HG03558 (cell line): Measurements from ENCODE around the gene SLC25A25.

Experiments
- ATAC-seq: cut with Tn5 transposase; IDR thresholded peaks from one replicate; pipeline ENCODE4 v1.9.1; 2021; ENCODE audit warnings: moderate number of reproducible peaks; ENCODE audit not compliant: unreplicated experiment; ENCODE audit errors: extremely low read depth

SLC25A25 gene

GRCh38 chr9:128049843-128050242 lies 18.2 kb upstream of the SLC25A25 start:
- no peak for ATAC-seq

GRCh38 chr9:128051932-128052709 lies 15.9 kb upstream of the SLC25A25 start:
- ATAC-seq = no peak

- ATAC-seq = no peak
These were observed 14.5 kb upstream of the SLC25A25 start for GRCh38 chr9:128053560-128053959.

- ATAC-seq = no peak
These were observed 13.9 kb upstream of the SLC25A25 start for GRCh38 chr9:128054087-128054486.

GRCh38 chr9:128055344-128056040 lies 12.5 kb upstream of the SLC25A25 start:
- ATAC-seq = no peak

- ATAC-seq = no peak
These were observed 11.9 kb upstream of the SLC25A25 start for GRCh38 chr9:128056086-128056485.

GRCh38 chr9:128056887-128057723 lies 10.9 kb upstream of the SLC25A25 start:
- no peak for ATAC-seq

- ATAC-seq = no peak
These were observed 10.2 kb upstream of the SLC25A25 start for GRCh38 chr9:128057724-128058409.

- ATAC-seq = no peak
These were observed 8.6 kb upstream of the SLC25A25 start for GRCh38 chr9:128059365-128059983.

- no peak for ATAC-seq
These were observed 6.6 kb upstream of the SLC25A25 start for GRCh38 chr9:128061275-128061960.

- no peak for ATAC-seq
These were observed 5.8 kb upstream of the SLC25A25 start for GRCh38 chr9:128062279-128062678.

GRCh38 chr9:128062846-128063831 lies 4.9 kb upstream of the SLC25A25 start:
- ATAC-seq = no peak

- ATAC-seq = no peak
These were observed 1.9 kb upstream of the SLC25A25 start for GRCh38 chr9:128065907-128066712.

- ATAC-seq = peak; percentile 46
These were observed 1.1 kb upstream of the SLC25A25 start, which contains the start of gene NAIF1 for GRCh38 chr9:128066713-128067644. Gene NAIF1, minus strand, starts transcription at chr9:128067320. Its CDS starts 219 bp downstream, at chr9:128067101.

- ATAC-seq = peak; percentile 3
These were observed 564 bp downstream of the SLC25A25 start for GRCh38 chr9:128068386-128069205.
